GM21423 (cell line): Measurements from ENCODE around the gene TMEM225.
"Not testable (repeated sequence)": the region's sequence is repeated elsewhere in the genome, so short reads cannot be mapped to it uniquely, and the experiment has no call there.

Experiments
- ATAC-seq: cut with Tn5 transposase; IDR thresholded peaks from one replicate; pipeline ENCODE4 v1.9.1; 2021; ENCODE audit warnings: mild to moderate bottlenecking, moderate library complexity; ENCODE audit not compliant: unreplicated experiment

TMEM225 gene, protein sequence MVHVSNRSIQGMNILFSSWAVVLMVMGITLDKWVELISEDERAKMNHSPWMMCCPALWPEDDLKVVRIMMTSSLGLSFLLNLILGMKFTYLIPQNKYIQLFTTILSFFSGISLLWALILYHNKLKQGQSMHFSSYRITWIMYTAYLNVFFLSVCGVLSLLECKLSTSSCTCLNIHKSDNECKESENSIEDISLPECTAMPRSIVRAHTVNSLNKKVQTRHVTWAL

DNA sequence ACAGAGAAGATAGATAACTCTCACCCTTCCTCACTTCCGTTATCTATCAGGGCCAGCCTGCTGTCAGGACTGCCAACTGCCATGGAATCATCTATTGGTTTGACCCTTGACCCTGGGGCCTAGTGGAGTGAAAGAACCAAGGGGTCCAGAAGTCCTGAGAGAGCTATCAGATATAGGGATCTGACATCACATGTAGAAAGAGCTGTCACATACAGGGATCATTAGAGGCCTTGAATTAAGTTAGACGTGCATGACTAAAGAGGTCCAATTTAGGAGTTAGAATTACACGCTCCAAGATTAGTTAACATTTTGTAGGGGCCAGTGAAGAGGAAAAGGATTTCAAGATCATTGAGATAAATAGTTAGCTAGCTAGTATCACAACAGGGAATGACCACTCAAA lies at the start of gene TMEM225:
Gene TMEM225 (minus strand): TSS at position 101 of the 400 bp plus-strand sequence. CDS start 245 bp downstream, outside the sequence.
- no peak for ATAC-seq

- no peak for ATAC-seq
Observed at GRCh38 chr11:123924027-123924426, 38.6 kb upstream of the TMEM225 start.

GRCh38 chr11:123920943-123921342 lies 35.5 kb upstream of the TMEM225 start:
- ATAC-seq, result no peak

DNA sequence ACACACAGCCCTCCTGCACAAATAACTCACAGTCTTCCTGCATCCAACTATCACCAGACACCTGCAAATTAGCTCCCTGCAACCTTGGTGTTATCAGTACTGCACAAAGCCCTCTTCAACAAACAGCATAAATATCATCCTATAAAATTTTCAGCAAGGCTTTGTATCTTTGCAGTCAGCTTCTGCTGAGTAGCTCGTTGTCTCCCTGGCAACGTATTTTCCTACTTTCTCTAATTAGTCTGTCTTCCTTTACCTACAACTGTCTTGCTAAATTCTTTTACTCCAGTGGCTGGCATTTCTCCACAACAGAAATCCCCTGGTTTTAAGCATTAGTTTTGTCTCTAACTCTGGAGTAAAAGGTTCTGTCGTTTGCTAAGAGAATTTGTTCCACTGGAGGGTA lies 20.4 kb upstream of the TMEM225 start:
- ATAC-seq, result no peak

DNA sequence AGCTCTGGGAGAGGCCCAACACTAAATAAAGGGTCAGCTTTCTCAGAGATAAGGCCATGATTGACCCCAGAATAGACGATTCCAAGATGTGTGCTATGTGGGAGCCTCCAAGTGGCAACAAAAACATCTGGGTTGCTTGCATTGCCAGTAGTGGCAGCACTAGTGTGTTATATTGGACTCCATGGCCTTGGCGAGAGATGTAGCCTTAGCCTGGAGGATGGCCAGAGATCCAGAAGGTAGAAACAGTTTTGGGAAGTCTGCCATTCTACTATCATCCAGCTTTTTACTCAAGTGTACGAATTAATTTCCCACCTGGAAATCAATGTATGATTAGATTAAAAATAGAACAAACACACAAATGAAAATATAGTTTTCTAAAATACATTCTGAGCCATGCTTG lies 19.5 kb upstream of the TMEM225 start:
- no peak for ATAC-seq

DNA sequence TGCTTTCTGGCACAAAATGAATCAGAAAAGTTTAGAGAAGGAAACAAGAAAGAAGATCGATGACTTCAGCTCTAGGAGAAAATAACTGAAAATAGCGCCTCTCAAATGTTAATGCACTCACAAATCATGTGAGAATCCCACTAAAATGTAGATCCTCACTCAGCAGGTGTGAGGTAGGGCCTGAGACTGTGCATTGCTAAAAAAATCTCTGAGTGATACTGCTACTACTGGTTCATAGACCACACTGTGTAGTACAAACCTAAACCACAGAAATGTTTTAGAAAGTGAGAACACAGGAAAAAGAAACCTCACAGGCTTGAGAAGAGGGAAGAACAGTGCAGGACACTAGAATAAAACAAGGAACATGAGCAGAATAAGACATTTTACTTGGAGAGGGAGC lies 18.5 kb upstream of the TMEM225 start:
- peak; percentile 69 for ATAC-seq

DNA sequence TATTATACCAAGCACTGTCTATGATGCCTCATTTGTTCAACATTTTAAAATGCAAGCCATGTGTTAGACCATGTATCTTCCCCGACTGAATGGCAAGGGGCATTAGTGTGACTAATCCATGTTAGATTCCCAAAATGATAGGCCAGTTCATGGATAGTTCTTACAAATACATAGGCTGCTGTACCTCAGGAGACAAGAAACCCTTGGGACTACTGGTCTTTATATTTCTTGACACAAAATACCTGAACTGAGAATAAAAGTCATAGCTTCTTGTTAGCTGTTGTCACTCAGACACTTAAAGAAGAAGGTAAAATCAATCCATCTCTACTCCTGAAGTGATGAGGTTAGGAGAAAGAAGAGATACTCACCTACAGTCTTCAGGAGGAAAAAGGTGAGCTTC lies 16.4 kb upstream of the TMEM225 start, which contains the start of gene OR8D4:
Gene OR8D4 (plus strand): TSS at position 301 of the 400 bp plus-strand sequence. CDS start 4,265 bp downstream, outside the sequence.
- no peak for ATAC-seq

DNA sequence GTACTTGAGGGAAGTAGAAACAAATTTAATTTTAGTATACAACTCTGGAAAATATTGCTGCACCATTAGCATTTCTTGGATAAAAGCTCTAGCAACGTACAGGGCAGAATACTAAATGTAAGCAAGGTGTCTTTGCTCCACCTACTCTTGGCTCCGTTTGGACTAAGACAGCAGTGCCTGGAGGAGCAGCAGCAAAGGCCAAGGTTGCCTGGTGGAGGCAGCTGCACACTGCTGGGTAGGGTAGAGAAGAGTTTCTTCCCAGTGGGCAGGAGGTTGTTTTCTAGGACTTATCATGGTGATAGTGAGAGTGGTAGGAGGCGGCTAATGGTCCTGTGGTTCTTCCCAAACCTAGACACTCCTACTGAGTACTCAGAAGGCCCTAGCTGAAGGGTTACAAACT lies 14.3 kb upstream of the TMEM225 start:
- no peak for ATAC-seq

GRCh38 chr11:123892031-123892430 lies 6.6 kb upstream of the TMEM225 start:
- no peak for ATAC-seq

DNA sequence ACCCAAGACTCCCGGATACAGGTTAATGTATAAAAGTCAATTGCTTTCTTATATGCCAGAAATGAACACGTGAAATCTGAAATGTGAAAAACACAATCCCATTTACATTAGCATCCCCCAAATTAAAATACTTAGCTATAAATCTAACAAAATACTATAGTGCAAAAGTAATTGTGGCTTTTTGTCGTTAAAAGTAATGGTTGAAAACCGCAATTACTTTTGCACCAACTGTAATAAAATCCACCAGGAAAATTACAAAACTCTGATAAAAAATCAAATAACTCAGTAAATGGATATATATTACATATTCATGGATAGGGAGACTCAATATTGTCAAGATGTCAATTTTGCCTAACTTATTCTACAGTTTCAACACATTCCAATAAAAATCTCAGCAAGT lies 4.6 kb downstream of the TMEM225 start:
- ATAC-seq, result no peak

DNA sequence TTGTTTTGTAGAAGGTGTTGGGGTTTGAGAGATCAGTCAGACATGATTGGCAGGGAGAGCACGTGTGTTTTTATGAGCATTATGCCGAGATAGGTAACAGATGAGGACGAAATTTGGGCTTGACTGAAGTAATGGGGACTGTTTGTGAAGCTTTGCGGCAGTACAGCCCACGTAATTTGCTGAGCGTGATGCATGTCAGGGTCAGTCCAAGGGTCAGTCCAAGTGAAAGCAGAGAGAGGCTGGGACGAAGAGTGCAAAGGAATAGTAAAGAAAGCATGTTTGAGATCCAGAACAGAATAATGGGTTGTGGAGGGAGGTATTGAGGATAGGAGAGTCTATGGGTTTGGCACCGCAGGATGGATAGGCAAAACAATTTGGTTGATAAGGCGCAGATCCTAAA lies 17.7 kb downstream of the TMEM225 start:
- ATAC-seq, result not testable (repeated sequence)

DNA sequence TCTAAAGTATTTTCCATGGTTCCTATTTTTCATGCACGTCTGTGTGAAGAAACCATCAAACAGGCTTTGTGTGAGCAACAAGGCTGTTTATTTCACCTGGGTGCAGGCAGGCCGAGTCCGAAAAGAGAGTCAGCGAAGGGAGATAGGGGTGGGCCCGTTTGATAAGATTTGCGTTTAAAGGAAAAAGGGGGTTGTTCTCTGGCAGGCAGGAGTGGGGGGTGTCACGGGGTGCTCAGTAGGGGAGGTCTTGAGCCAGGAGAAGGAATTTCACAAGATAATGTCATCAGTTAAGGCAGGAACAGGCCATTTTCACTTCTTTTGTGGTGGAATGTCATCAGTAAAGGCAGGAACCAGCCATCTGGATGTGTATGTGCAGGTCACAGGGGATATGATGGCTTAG lies 20.2 kb downstream of the TMEM225 start:
- ATAC-seq, result not testable (repeated sequence)

DNA sequence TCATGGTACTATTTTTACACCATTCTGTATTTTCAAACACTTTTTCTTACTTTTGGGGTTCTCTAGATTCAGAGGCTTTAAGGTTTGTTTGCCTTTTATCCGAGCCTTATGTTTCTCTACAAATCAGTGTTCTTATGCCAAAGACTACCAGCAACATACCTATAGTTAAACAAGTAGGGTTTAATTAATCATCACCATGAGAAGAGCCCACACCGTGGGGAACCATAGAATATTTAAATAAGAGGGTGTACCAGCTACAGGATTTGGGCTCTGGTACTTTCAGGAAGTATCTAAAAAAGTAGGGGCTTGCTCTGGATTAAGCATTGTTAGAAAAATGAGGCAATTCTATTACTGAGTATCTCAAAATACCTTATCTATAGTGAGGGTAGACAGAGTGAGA lies 25.7 kb downstream of the TMEM225 start:
- ATAC-seq, result no peak

DNA sequence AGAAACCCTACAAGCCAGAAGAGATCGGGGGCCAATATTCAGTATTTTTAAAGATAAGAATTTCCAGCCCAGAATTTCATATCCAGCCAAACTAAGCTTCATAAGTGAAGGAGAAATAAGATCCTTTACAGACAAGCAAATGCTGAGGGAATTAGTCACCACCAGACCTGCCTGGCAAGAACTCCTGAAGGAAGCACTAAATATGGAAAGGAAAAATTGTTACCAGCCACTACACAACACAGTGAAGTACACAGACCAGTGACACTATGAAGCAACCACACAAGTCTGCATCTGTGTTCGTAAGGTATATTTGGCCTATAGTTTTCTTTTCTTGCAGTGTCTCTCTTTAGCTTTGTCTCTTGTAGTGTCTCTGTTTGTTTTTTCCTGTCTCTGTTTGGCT lies 29.0 kb downstream of the TMEM225 start:
- no peak for ATAC-seq

GRCh38 chr11:123853038-123853437 lies 32.4 kb downstream of the TMEM225 start:
- ATAC-seq, result no peak

DNA sequence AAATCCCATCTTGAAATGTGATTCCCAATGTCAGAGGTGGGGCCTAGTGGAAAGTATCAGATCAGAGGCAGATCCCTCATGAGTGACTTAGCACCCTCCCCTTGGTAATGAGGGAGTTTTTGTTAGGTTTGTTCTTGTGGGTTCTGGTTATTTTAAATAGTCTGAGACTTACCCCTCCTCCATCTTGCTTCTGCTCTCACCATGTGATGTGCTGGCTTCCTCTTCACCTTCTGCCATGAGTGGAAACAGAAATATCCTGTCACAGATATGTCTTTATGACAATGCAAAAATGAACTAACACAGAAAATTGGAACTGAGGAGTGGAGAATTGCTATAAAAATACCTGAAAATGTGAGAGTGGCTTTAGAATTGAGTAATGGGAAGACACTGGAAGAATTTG lies 33.1 kb downstream of the TMEM225 start:
- ATAC-seq, result no peak

DNA sequence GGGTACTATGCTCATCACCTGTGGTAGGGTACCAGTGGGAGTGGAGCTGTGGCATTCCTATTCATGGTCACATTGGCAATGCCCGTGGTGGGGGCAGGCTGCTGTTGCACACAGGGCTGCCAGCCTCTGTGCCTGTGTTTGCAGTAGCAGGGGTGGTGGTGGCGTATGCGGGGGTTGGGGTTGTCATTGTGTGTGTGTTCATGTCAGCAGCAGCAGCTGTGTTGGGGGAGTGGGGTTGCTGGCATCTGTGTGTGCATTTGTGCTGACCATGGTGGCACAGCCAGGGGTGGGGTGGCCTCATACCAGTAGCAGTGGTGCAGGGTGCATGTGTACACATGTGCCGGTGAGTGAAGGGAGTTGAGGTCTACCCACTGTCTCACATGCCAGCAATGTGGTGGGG lies 34.4 kb downstream of the TMEM225 start:
- ATAC-seq, result no peak

DNA sequence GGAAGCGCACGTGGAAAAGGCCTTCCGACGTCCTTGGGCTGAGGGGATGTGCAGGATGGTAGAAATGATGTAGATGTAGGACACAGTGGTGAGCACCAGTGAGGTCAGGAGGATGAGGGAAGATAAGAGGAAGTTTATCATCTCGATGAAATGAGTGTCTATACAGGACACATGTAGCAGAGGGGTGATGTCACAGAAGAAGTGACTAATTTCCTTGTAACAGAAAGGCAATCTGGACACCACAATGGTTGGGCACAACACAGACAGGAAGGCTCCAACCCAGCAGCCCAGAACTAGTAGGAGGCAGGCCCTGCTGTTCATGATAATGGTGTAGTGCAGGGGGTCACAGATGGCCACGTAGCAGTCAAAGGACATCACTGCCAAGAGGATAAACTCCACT lies 44.3 kb downstream of the TMEM225 start:
- ATAC-seq, result no peak

- no peak for ATAC-seq
Observed at GRCh38 chr11:123839131-123839530, 46.3 kb downstream of the TMEM225 start.

DNA sequence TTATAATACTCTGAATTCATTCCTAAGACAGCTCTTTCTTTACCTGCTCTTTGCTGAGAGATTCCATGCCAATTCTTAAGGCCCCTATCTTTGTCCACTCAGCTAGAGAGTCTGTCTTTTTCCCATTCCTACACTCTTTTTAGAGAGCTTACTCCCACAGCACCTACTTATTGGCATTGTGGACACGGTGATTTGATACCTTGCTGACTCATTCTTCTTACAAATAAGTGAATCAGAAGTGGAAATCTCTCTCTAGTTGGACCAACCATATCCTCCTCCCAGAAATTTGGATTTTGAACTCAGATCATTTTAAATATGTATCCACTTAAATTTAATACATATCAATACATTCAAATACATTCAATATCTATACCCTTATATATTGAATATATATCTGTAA lies 46.8 kb downstream of the TMEM225 start:
- no peak for ATAC-seq

DNA sequence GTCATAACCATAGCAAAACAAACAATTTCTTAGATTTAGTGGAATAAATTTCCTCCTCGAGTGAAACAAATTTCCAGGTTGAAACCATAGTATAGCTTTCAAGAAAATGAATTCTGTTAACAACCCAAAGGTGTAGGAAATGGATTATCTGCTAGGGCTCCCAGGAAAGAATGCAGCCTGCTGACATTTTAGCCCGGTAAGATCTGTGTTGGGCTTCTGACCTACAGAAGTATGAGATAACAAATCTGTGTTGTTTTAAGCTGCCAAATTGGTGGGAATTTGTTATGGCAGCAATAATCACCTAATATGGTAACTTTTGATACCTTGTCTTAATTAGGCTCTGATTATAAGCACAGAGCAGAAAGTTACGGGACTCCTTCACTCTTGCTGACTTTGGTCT lies 47.3 kb downstream of the TMEM225 start:
- ATAC-seq, result no peak

- no peak for ATAC-seq
Observed at GRCh38 chr11:123833095-123833494, 52.4 kb downstream of the TMEM225 start.
